ENCODE data around the gene CD209. TPM values are rescaled to one million over a fixed set of nuclear protein-coding genes. Genes with fewer than 3 reads are reported as not detected.

Gene CD209
- total and polyA plus RNA-seq, 4 donors, result 0.57 to 3.3 (median 1.8) TPM

GRCh38 chr19:7706955-7707456 is 40.3 kb downstream of the CD209 start:
- no peak for TF ChIP-seq CTCF (IDR thresholded peaks at IDR 0.05; ENCODE audit: control extremely low read depth, extremely low read depth)
- Histone ChIP-seq H3K27ac (ENCODE audit: low read depth in 1 of 2, low read length in 1 of 2) (peak overlapping the region in 1 of 2 donors; percentile 13), H3K4me3 (no peak overlapping the region), H3K27me3 (ENCODE audit: control insufficient read depth in 3 of 3, insufficient read depth in 3 of 3, low read length in 2 of 3) (peaks cover 0 to 2% (median 0%) of the 10 kb centered on the region in 3 donors), H3K36me3 (ENCODE audit: control insufficient read depth in 4 of 4, insufficient read depth in 4 of 4, low read length in 4 of 4) (no peaks in the 10 kb centered on the region), H3K4me1 (ENCODE audit: control insufficient read depth in 5 of 5, insufficient read depth in 5 of 5, low read length in 5 of 5) (peaks cover 0 to 8% (median 0%) of the 10 kb centered on the region in 5 donors), H3K9ac (ENCODE audit: insufficient read depth in 1 of 2, low read length in 2 of 2) (no peak overlapping the region), H3K9me3 (ENCODE audit: control insufficient read depth in 4 of 4, insufficient read depth in 3 of 4, low read length in 3 of 4) (no peaks in the 10 kb centered on the region)
- DNase-seq (peak in 2 of 3 donors; percentile 18 to 38), ATAC-seq (ENCODE audit: insufficient read depth, low FRiP score) (no peak)
- WGBS, 2 donors, result 45 to 51% methylated on average over 8 of the region's 8 CpGs

GRCh38 chr19:7706188-7706954 is 41.0 kb downstream of the CD209 start:
- WGBS, 2 donors, result 56 to 72% methylated on average over 14 of the region's 14 CpGs
- Histone ChIP-seq H3K4me1 (ENCODE audit: control insufficient read depth in 5 of 5, insufficient read depth in 5 of 5, low read length in 5 of 5) (peaks cover 0 to 8% (median 0%) of the 10 kb centered on the region in 5 donors), H3K9me3 (ENCODE audit: control insufficient read depth in 4 of 4, insufficient read depth in 3 of 4, low read length in 3 of 4) (no peaks in the 10 kb centered on the region), H3K9ac (ENCODE audit: insufficient read depth in 1 of 2, low read length in 2 of 2) (no peak overlapping the region), H3K27ac (ENCODE audit: low read depth in 1 of 2, low read length in 1 of 2) (peak overlapping the region in 1 of 2 donors; percentile 64), H3K4me3 (no peak overlapping the region), H3K36me3 (ENCODE audit: control insufficient read depth in 4 of 4, insufficient read depth in 4 of 4, low read length in 4 of 4) (no peaks in the 10 kb centered on the region), H3K27me3 (ENCODE audit: control insufficient read depth in 3 of 3, insufficient read depth in 3 of 3, low read length in 2 of 3) (peaks cover 0 to 2% (median 0%) of the 10 kb centered on the region in 3 donors)
- no peak for TF ChIP-seq CTCF (IDR thresholded peaks at IDR 0.05; ENCODE audit: control extremely low read depth, extremely low read depth)
- DNase-seq, result no peak
- no peak for ATAC-seq (ENCODE audit: insufficient read depth, low FRiP score)

- Histone ChIP-seq H3K27ac (ENCODE audit: low read depth in 1 of 2, low read length in 1 of 2) (peak overlapping the region in 1 of 2 donors; percentile 64), H3K4me1 (ENCODE audit: control insufficient read depth in 5 of 5, insufficient read depth in 5 of 5, low read length in 5 of 5) (peaks cover 0 to 8% (median 0%) of the 10 kb centered on the region in 5 donors), H3K4me3 (no peak overlapping the region), H3K36me3 (ENCODE audit: control insufficient read depth in 4 of 4, insufficient read depth in 4 of 4, low read length in 4 of 4) (no peaks in the 10 kb centered on the region), H3K9ac (ENCODE audit: insufficient read depth in 1 of 2, low read length in 2 of 2) (no peak overlapping the region), H3K27me3 (ENCODE audit: control insufficient read depth in 3 of 3, insufficient read depth in 3 of 3, low read length in 2 of 3) (peaks cover 0 to 2% (median 0%) of the 10 kb centered on the region in 3 donors), H3K9me3 (ENCODE audit: control insufficient read depth in 4 of 4, insufficient read depth in 3 of 4, low read length in 3 of 4) (no peaks in the 10 kb centered on the region)
- peak in 2 of 3 donors; percentile 6 to 19 for DNase-seq
- no peak for TF ChIP-seq CTCF (IDR thresholded peaks at IDR 0.05; ENCODE audit: control extremely low read depth, extremely low read depth)
- 31 to 55% methylated on average over 24 of the region's 24 CpGs for WGBS, 2 donors
- ATAC-seq (ENCODE audit: insufficient read depth, low FRiP score), result no peak
Measured at GRCh38 chr19:7705387-7706187, 41.7 kb downstream of the CD209 start.
